GM12878 (cell line): ENCODE measurements around the gene RBKS. TPM values are rescaled to one million over a fixed set of nuclear protein-coding genes. Genes with fewer than 3 reads are reported as not detected.

Experiments used
- ATAC-seq: fragments of 200-7000 bp; cut with Tn5 transposase; 3 replicates; pipeline ENCODE4 v1.9.1; 2020; ENCODE audit warnings: mild to moderate bottlenecking, moderate library complexity
- BruUV-seq: library from RNA; stranded (reverse); fragments of 400-500 nt; replicated peaks from 2 replicates; lab custom pipeline; 2021; lab: Mats Ljungman, UMichigan
- CTCF ChIA-PET: fragments of 300-600 bp; sonication (Branson Sonifier 250); formaldehyde crosslinking; extraction: SDS; loops from one replicate; lab custom pipeline; 2021; ENCODE audit warnings: inconsistent platforms; lab: Yijun Ruan, JAX
- POLR2A ChIA-PET: fragments of 350-600 bp; formaldehyde crosslinking; extraction: SDS; loops from one replicate; lab custom pipeline; 2021; ENCODE audit warnings: inconsistent platforms; lab: Charles Lee
- RAD21 ChIA-PET: fragments of 300-600 bp; sonication (Branson Sonifier 250); formaldehyde crosslinking; loops from one replicate; lab custom pipeline; 2023; ENCODE audit warnings: antibody characterized with exemption; ENCODE audit not compliant: unreplicated experiment; lab: Charles Lee
- SMC1A ChIA-PET: fragments of 300-600 bp; sonication (Branson Sonifier 250); formaldehyde crosslinking; loops from one replicate; lab custom pipeline; 2023; ENCODE audit not compliant: unreplicated experiment, uncharacterized antibody; lab: Charles Lee
- DNase-seq: peaks from one replicate; pipeline ENCODE4 v3.0.0-alpha.2; 2011; ENCODE audit warnings: low read depth, low spot score
- FAIRE-seq: peaks from 3 replicates; lab custom pipeline; 2011; peaks lifted over from hg19 to GRCh38; lab: Jason Lieb, UNC
- H2AFZ ChIP-seq: 2 replicates; pipeline ENCODE4 v1.6.0; 2011; ENCODE audit warnings: low read depth, low read length, control low read depth; ENCODE audit not compliant: control insufficient read depth
- H3K27ac ChIP-seq: 2 replicates; pipeline ENCODE4 v1.5.1; 2011; ENCODE audit warnings: control low read depth; ENCODE audit not compliant: control insufficient read depth, insufficient read depth
- H3K27me3 ChIP-seq, 2 experiments: replicated peaks in 1 of 2; 2 replicates each; pipeline versions ENCODE4 v1.6.0 to v1.6.1; 2011; ENCODE audit warnings: low read length in 1 of 2; ENCODE audit not compliant: control insufficient read depth in 2 of 2, insufficient read depth in 2 of 2
- H3K36me3 ChIP-seq, 2 experiments: 2 replicates each; pipeline ENCODE4 v1.5.1; 2011; ENCODE audit warnings: low read length in 1 of 2; ENCODE audit not compliant: control insufficient read depth in 2 of 2, insufficient read depth in 2 of 2
- H3K4me1 ChIP-seq: 2 replicates; pipeline ENCODE4 v1.6.1; 2011; ENCODE audit warnings: mild to moderate bottlenecking, low read length, moderate library complexity, mixed read lengths; ENCODE audit not compliant: control insufficient read depth, insufficient read depth
- H3K4me2 ChIP-seq: 2 replicates; pipeline ENCODE4 v1.6.0; 2011; ENCODE audit warnings: control low read depth; ENCODE audit not compliant: control insufficient read depth, insufficient read depth
- H3K4me3 ChIP-seq: fragments of 200-600 bp; sonication (generic); 2 replicates; pipeline ENCODE4 v1.5.1; 2016
- H3K79me2 ChIP-seq: 2 replicates; pipeline ENCODE4 v1.6.0; 2011; ENCODE audit warnings: low read length; ENCODE audit not compliant: control insufficient read depth, insufficient read depth
- H3K9ac ChIP-seq: 2 replicates; pipeline ENCODE4 v1.8.0; 2011; ENCODE audit warnings: low read length, control low read depth, mixed read lengths; ENCODE audit not compliant: control insufficient read depth, insufficient read depth
- H3K9me3 ChIP-seq: replicated peaks from 3 replicates; pipeline ENCODE4 v1.5.1; 2011; ENCODE audit warnings: mild to moderate bottlenecking, low read length; ENCODE audit not compliant: control insufficient read depth, insufficient read depth
- H4K20me1 ChIP-seq: 2 replicates; pipeline ENCODE4 v1.6.0; 2011; ENCODE audit not compliant: control insufficient read depth, insufficient read depth
- ASH2L ChIP-seq: fragments of 300-600, 200-600 bp; sonication (generic); IDR thresholded peaks from 2 replicates; pipeline ENCODE4 v1.6.1; 2017; ENCODE audit warnings: low read depth, mild to moderate bottlenecking, borderline replicate concordance
- ATF7 ChIP-seq: fragments of 450-650 bp; IDR thresholded peaks from 2 replicates; pipeline ENCODE4 v1.6.1; 2016; ENCODE audit warnings: low read depth, mild to moderate bottlenecking
- BACH1 ChIP-seq: fragments of 450-650 bp; IDR thresholded peaks from 2 replicates; pipeline ENCODE4 v1.6.1; 2017; ENCODE audit warnings: mild to moderate bottlenecking, borderline replicate concordance
- EGR1 ChIP-seq, 2 experiments: IDR thresholded peaks; 1 replicate in 1 of 2; 2 replicates in 1 of 2; pipeline ENCODE4 v1.6.1; 2011 to 2012; ENCODE audit warnings: low read depth in 2 of 2, low read length in 2 of 2, borderline replicate concordance in 1 of 2, mild to moderate bottlenecking in 1 of 2, moderate library complexity in 1 of 2
- EZH2 ChIP-seq: IDR thresholded peaks from 2 replicates; pipeline ENCODE4 v1.6.1; 2012; ENCODE audit warnings: low read depth, mild to moderate bottlenecking, control low read depth, inconsistent platforms, low read length, borderline replicate concordance; ENCODE audit not compliant: control insufficient read depth
- HDAC6 ChIP-seq: fragments of 200-600 bp; sonication (generic); IDR thresholded peaks from one replicate; pipeline ENCODE4 v1.8.0; 2017; ENCODE audit warnings: antibody characterized with exemption; ENCODE audit not compliant: unreplicated experiment
- KAT2A ChIP-seq: conservative IDR thresholded peaks from 2 replicates; pipeline ENCODE4 v1.6.1; 2011; ENCODE audit warnings: low read depth, low read length; ENCODE audit not compliant: control insufficient read depth
- NFXL1 ChIP-seq: fragments of 450-650 bp; IDR thresholded peaks from 2 replicates; pipeline ENCODE4 v1.6.1; 2017; ENCODE audit warnings: antibody characterized with exemption, mild to moderate bottlenecking, borderline replicate concordance
- POLR2AphosphoS2 ChIP-seq: IDR thresholded peaks from 2 replicates; pipeline ENCODE4 v1.6.1; 2011; ENCODE audit warnings: low read depth, mild to moderate bottlenecking, low read length, improper control_type of control experiment, moderate library complexity
- SIN3A ChIP-seq: IDR thresholded peaks from 2 replicates; pipeline ENCODE4 v1.6.1; 2012; ENCODE audit warnings: low read depth, low read length, improper control_type of control experiment
- SUZ12 ChIP-seq: fragments of 200-600 bp; sonication (generic); IDR thresholded peaks from one replicate; pipeline ENCODE4 v1.6.1; 2018; ENCODE audit warnings: antibody characterized with exemption, mild to moderate bottlenecking; ENCODE audit not compliant: unreplicated experiment
- WGBS: methylation state at CpG from one replicate; pipeline ENCODE4 v1.1.6; 2016; ENCODE audit warnings: low lambda C conversion rate; ENCODE audit not compliant: insufficient replicate concordance, insufficient coverage; ENCODE audit errors: missing lambda C conversion rate; 5-methylcytosine and 5-hydroxymethylcytosine counted together
- in situ Hi-C: fragments of 300-500 bp; cut with MboI; formaldehyde crosslinking; loops from 9 replicates; pipeline ENCODE4 v1.14.3; 2018; ENCODE audit warnings: mixed read lengths
- intact Hi-C: fragments of 100-400 bp; cut with micrococcal nuclease; formaldehyde crosslinking; loops from one replicate; pipeline ENCODE4 v1.14.2; 2022; ENCODE audit not compliant: unreplicated experiment
- polyA plus RNA-seq, 11 experiments: library from polyadenylated mRNA; depleted of rRNA in 4 of 11; unstranded in 6 of 11; stranded (reverse) in 5 of 11; fragments of >200 nt; fragmentation: Nextera tagmentation in 4 of 11; fragmentation: Illumina TruSeq in 1 of 11; extraction: Ambion mirVana in 4 of 11; extraction: Trizol in 1 of 11; gene quantifications; 1 replicate in 1 of 11; 2 replicates in 10 of 11; pipeline versions ENCODE4 v1.2.1 to v1.2.3, GENCODE V29; 2011 to 2016; ENCODE audit warnings: inconsistent platforms in 2 of 11, missing spikeins in 2 of 11, low read depth in 1 of 11
- total RNA-seq, 4 experiments: library from RNA; depleted of rRNA in 3 of 4; stranded (reverse); fragments of >200 nt in 3 of 4; fragmentation: Illumina TruSeq in 1 of 4; extraction: Trizol in 1 of 4; gene quantifications; 2 replicates each; pipeline versions ENCODE4 v1.2.1 to v1.2.3, GENCODE V29; 2013 to 2021
- TF ChIP-seq, protein P1 (sequence below): fragments of 450-650 bp; IDR thresholded peaks from 2 replicates; pipeline ENCODE4 v1.6.1; 2014; ENCODE audit warnings: mild to moderate bottlenecking
- TF ChIP-seq, protein P2 (sequence below): fragments of 450-650 bp; IDR thresholded peaks from 2 replicates; pipeline ENCODE4 v1.6.1; 2017; ENCODE audit warnings: antibody characterized with exemption, mild to moderate bottlenecking, moderate library complexity
- TF ChIP-seq, protein P3 (sequence below): IDR thresholded peaks from 2 replicates; pipeline ENCODE4 v1.6.1; 2011; ENCODE audit warnings: low read depth, low read length, improper control_type of control experiment, borderline replicate concordance

The RBKS gene
- total and polyA plus RNA-seq, 10 of the 15 experiments (the other 5 are each of a cell fraction or from before 2014, with no cell fraction given): 0.39 to 1.8 (median 1.0) TPM

DNA sequence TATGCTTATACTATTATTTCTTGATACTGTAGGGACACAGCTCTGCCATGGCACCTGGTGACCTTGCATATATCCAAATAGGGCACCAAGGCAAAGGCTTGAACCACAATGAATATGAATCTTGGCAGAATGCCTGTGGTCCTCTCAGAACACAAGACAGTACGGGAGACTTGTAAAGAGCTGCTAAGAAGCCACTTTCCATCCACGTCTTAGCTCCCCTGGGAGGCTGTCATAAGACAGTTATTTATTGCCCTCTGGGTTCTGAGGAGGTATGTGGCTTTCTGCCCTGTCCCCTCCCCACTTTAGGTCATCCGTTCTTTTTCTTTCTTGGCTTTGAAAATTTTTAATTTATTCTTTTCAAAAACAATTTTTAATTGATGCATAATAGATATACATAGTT lies 148.5 kb downstream of the RBKS start:
- WGBS: 7% methylated on average over 3 of the region's 3 CpGs
- H3K27me3 ChIP-seq: peaks cover 2% of the 10 kb centered on the region in 2 experiments; a peak in 3 of 4 replicates
- no peaks in the 10 kb centered on the region for H4K20me1 ChIP-seq
- H3K9me3 ChIP-seq: no peaks in the 10 kb centered on the region
- CTCF ChIA-PET: no interaction called here
- RAD21 ChIA-PET: no interaction called here
- in situ Hi-C loops: no loop called here
- intact Hi-C loops: no loop called here
- no peak overlapping the region for H3K4me3 ChIP-seq
- ATAC-seq: no peak
- no peaks in the 10 kb centered on the region for H3K4me1 ChIP-seq
- no peaks in the 10 kb centered on the region for H3K36me3 ChIP-seq
- H2AFZ ChIP-seq: no peak overlapping the region
- POLR2A ChIA-PET: no interaction called here
- H3K27ac ChIP-seq: no peak overlapping the region
- no peak overlapping the region for H3K9ac ChIP-seq
- no peak for FAIRE-seq
- no peaks in the 10 kb centered on the region for H3K79me2 ChIP-seq
- DNase-seq: no peak
- no peak for TF ChIP-seq SUZ12
- no peak overlapping the region for H3K4me2 ChIP-seq
- SMC1A ChIA-PET: no interaction called here
- no TSS peak for BruUV-seq

DNA sequence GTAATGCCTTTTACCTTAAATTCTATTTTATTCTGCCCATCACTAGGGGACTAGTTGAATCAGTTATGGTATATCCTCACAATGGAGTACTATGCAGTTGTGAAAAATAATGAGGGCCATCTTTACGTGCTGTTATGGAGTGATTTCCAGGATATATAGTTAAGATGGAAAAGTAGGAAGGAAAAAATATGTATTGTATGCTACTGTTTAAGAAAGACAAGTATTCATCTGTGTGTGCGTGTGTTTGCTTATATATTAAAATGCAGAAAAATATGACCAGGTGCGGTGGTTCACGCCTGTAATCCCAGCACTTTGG lies 151.2 kb downstream of the RBKS start:
- 71% methylated on average over 4 of the region's 4 CpGs for WGBS
- Histone ChIP-seq H3K27ac (no peak overlapping the region), H3K4me1 (no peaks in the 10 kb centered on the region), H3K36me3 (no peaks in the 10 kb centered on the region), H3K79me2 (no peaks in the 10 kb centered on the region), H3K4me2 (no peak overlapping the region), H3K4me3 (no peak overlapping the region), H3K9ac (no peak overlapping the region), H3K9me3 (no peaks in the 10 kb centered on the region; the same call in 2 of the 3 replicates), H3K27me3 (peaks cover 2 to 11% of the 10 kb centered on the region in 2 experiments), H4K20me1 (no peaks in the 10 kb centered on the region), H2AFZ (no peak overlapping the region)
- ATAC-seq: no peak
- ChIA-PET SMC1A (no interaction called here), POLR2A (no interaction called here), CTCF (no interaction called here), RAD21 (no interaction called here)
- no peak for DNase-seq
- in situ Hi-C loops: no loop called here
- no TSS peak for BruUV-seq
- intact Hi-C loops: no loop called here
- no peak for FAIRE-seq
- no peak for TF ChIP-seq EGR1 (IDR thresholded peaks at IDR 0.05; ENCODE audit: borderline replicate concordance in 1 of 2, low read depth in 2 of 2, low read length in 2 of 2)
- TF ChIP-seq ATF7: no peak
- no peak for TF ChIP-seq ASH2L
- TF ChIP-seq, protein P1, sequence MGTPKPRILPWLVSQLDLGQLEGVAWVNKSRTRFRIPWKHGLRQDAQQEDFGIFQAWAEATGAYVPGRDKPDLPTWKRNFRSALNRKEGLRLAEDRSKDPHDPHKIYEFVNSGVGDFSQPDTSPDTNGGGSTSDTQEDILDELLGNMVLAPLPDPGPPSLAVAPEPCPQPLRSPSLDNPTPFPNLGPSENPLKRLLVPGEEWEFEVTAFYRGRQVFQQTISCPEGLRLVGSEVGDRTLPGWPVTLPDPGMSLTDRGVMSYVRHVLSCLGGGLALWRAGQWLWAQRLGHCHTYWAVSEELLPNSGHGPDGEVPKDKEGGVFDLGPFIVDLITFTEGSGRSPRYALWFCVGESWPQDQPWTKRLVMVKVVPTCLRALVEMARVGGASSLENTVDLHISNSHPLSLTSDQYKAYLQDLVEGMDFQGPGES: no peak
- no peak for TF ChIP-seq EZH2
- no peak for TF ChIP-seq HDAC6
- TF ChIP-seq, protein P2, sequence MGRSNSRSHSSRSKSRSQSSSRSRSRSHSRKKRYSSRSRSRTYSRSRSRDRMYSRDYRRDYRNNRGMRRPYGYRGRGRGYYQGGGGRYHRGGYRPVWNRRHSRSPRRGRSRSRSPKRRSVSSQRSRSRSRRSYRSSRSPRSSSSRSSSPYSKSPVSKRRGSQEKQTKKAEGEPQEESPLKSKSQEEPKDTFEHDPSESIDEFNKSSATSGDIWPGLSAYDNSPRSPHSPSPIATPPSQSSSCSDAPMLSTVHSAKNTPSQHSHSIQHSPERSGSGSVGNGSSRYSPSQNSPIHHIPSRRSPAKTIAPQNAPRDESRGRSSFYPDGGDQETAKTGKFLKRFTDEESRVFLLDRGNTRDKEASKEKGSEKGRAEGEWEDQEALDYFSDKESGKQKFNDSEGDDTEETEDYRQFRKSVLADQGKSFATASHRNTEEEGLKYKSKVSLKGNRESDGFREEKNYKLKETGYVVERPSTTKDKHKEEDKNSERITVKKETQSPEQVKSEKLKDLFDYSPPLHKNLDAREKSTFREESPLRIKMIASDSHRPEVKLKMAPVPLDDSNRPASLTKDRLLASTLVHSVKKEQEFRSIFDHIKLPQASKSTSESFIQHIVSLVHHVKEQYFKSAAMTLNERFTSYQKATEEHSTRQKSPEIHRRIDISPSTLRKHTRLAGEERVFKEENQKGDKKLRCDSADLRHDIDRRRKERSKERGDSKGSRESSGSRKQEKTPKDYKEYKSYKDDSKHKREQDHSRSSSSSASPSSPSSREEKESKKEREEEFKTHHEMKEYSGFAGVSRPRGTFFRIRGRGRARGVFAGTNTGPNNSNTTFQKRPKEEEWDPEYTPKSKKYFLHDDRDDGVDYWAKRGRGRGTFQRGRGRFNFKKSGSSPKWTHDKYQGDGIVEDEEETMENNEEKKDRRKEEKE: no peak
- no peak for TF ChIP-seq SIN3A
- no peak for TF ChIP-seq KAT2A
- TF ChIP-seq BACH1: no peak
- TF ChIP-seq, protein P3, sequence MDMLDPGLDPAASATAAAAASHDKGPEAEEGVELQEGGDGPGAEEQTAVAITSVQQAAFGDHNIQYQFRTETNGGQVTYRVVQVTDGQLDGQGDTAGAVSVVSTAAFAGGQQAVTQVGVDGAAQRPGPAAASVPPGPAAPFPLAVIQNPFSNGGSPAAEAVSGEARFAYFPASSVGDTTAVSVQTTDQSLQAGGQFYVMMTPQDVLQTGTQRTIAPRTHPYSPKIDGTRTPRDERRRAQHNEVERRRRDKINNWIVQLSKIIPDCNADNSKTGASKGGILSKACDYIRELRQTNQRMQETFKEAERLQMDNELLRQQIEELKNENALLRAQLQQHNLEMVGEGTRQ: no peak
- no peak for TF ChIP-seq NFXL1
- no peak for TF ChIP-seq POLR2AphosphoS2
